ENCODE measurements around the gene CTNNBL1. TPM values are rescaled to one million over a fixed set of nuclear protein-coding genes. Genes with fewer than 3 reads are reported as not detected.

Gene CTNNBL1
- total and polyA plus RNA-seq, 8 donors, result 10.5 to 148 (median 42.0) TPM

- WGBS, 5 donors, result 90 to 99% (median 96%) methylated on average over 4 of the region's 4 CpGs
- no peaks in the 10 kb centered on the region for H3K27me3 ChIP-seq
- intact Hi-C loops (cut with DNase I; ENCODE audit: low total_unique reads), result no loop called here
- no peak overlapping the region for H3K27ac ChIP-seq
- peaks cover 12 to 69% (median 56%) of the 10 kb centered on the region in 4 donors for H3K36me3 ChIP-seq
- peaks cover 0 to 14% (median 0%) of the 10 kb centered on the region in 4 donors for H3K4me1 ChIP-seq
- H3K9me3 ChIP-seq, result no peaks in the 10 kb centered on the region
- H3K4me3 ChIP-seq, result no peak overlapping the region
- no peak for DNase-seq
- TF ChIP-seq CTCF (IDR thresholded peaks at IDR 0.05) (no peak), POLR2A (IDR thresholded peaks at IDR 0.05) (no peak), EP300 (IDR thresholded peaks at IDR 0.05) (no peak), POLR2AphosphoS5 (IDR thresholded peaks at IDR 0.05) (no peak)
Observed at GRCh38 chr20:37764333-37764935, 70.6 kb downstream of the CTNNBL1 start.

- intact Hi-C loops (cut with DNase I; ENCODE audit: low total_unique reads), result no loop called here
- WGBS, 5 donors, result 93 to 99% (median 96%) methylated on average over 5 of the region's 5 CpGs
- Histone ChIP-seq H3K27me3 (no peaks in the 10 kb centered on the region), H3K27ac (no peak overlapping the region), H3K4me1 (peaks cover 0 to 4% (median 0%) of the 10 kb centered on the region in 4 donors), H3K9me3 (no peaks in the 10 kb centered on the region), H3K4me3 (no peak overlapping the region), H3K36me3 (peaks cover 11 to 85% (median 77%) of the 10 kb centered on the region in 4 donors)
- TF ChIP-seq POLR2AphosphoS5 (IDR thresholded peaks at IDR 0.05), result no peak
- no peak for DNase-seq
Observed at GRCh38 chr20:37770908-37771307, 77.1 kb downstream of the CTNNBL1 start.

- Histone ChIP-seq H3K4me3 (no peak overlapping the region), H3K27ac (no peak overlapping the region), H3K27me3 (no peaks in the 10 kb centered on the region), H3K36me3 (peaks cover 7 to 88% (median 71%) of the 10 kb centered on the region in 4 donors), H3K4me1 (peaks cover 0 to 4% (median 0%) of the 10 kb centered on the region in 4 donors), H3K9me3 (no peaks in the 10 kb centered on the region)
- WGBS, 5 donors, result 89 to 100% (median 97%) methylated on average over 1 of the region's 1 CpG
- TF ChIP-seq CTCF (IDR thresholded peaks at IDR 0.05) (no peak), POLR2AphosphoS5 (IDR thresholded peaks at IDR 0.05) (no peak), EP300 (IDR thresholded peaks at IDR 0.05) (no peak), POLR2A (IDR thresholded peaks at IDR 0.05) (no peak)
- intact Hi-C loops (cut with DNase I; ENCODE audit: low total_unique reads), result no loop called here
- no peak for DNase-seq
Observed at GRCh38 chr20:37773291-37773826, 79.5 kb downstream of the CTNNBL1 start.

- Histone ChIP-seq H3K27ac (no peak overlapping the region), H3K9me3 (no peaks in the 10 kb centered on the region), H3K27me3 (no peaks in the 10 kb centered on the region), H3K4me3 (no peak overlapping the region), H3K4me1 (peaks cover 0 to 4% (median 0%) of the 10 kb centered on the region in 4 donors), H3K36me3 (peaks cover 6 to 88% (median 67%) of the 10 kb centered on the region in 4 donors)
- DNase-seq, result no peak
- 77 to 90% (median 90%) methylated on average over 4 to 5 of the region's 5 CpGs for WGBS, 5 donors
- TF ChIP-seq POLR2AphosphoS5 (IDR thresholded peaks at IDR 0.05) (no peak), CTCF (IDR thresholded peaks at IDR 0.05) (no peak), POLR2A (IDR thresholded peaks at IDR 0.05) (no peak), EP300 (IDR thresholded peaks at IDR 0.05) (no peak)
- intact Hi-C loops (cut with DNase I; ENCODE audit: low total_unique reads), result no loop called here
Observed at GRCh38 chr20:37774156-37774555, 80.3 kb downstream of the CTNNBL1 start.

- DNase-seq, result no peak
- H3K27ac ChIP-seq, result no peak overlapping the region
- H3K9me3 ChIP-seq, result no peaks in the 10 kb centered on the region
- 88 to 96% (median 93%) methylated on average over 5 of the region's 5 CpGs for WGBS, 5 donors
- intact Hi-C loops (cut with DNase I; ENCODE audit: low total_unique reads), result no loop called here
- H3K27me3 ChIP-seq, result no peaks in the 10 kb centered on the region
- H3K36me3 ChIP-seq, result peaks cover 4 to 88% (median 63%) of the 10 kb centered on the region in 4 donors
- no peak overlapping the region for H3K4me3 ChIP-seq
- peaks cover 0 to 4% (median 0%) of the 10 kb centered on the region in 4 donors for H3K4me1 ChIP-seq
- TF ChIP-seq POLR2AphosphoS5 (IDR thresholded peaks at IDR 0.05), result no peak
- no peak for TF ChIP-seq POLR2A (IDR thresholded peaks at IDR 0.05)
- no peak for TF ChIP-seq CTCF (IDR thresholded peaks at IDR 0.05)
- TF ChIP-seq EP300 (IDR thresholded peaks at IDR 0.05), result no peak
Observed at GRCh38 chr20:37775200-37775599, 81.4 kb downstream of the CTNNBL1 start.

Data from stomach (tissue), 9 donors.